Posterior cingulate gyrus (tissue), 11 donors: ENCODE data around the gene DEFB132.

ENCODE experiments used
- DNase-seq, 10 donors: peaks; one replicate each; pipeline versions ENCODE4 v3.0.0 to v3.0.0-alpha.2; 2020 to 2021; ENCODE audit warnings: mixed read lengths in 3 of 10
- intact Hi-C: fragments of 100-400 bp; cut with DNase I; formaldehyde crosslinking; loops from one replicate; pipeline ENCODE4 v1.15.1; 2023

The DEFB132 gene

DNA sequence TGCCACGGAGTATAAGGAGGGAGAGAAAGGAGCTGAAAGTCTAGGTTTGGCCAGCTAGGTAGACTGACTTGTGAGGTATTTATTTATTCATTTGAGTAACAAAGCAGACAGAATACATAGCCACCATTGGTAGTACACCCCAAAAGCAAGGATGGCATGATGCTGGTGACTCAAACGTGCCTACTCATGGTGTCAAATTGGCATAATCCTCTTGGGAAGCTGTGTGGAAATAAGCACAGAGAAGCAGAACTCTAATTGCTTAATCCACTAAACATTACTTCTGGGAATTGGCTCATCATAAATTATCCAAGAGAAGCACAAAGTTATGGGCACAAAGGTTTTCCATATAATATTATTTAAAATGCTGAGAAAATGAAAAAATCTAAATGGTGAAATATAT lies 2.5 kb downstream of the DEFB132 start:
- DNase-seq = peak in 1 of 10 donors; percentile 0
- intact Hi-C loops = no loop called here

DNA sequence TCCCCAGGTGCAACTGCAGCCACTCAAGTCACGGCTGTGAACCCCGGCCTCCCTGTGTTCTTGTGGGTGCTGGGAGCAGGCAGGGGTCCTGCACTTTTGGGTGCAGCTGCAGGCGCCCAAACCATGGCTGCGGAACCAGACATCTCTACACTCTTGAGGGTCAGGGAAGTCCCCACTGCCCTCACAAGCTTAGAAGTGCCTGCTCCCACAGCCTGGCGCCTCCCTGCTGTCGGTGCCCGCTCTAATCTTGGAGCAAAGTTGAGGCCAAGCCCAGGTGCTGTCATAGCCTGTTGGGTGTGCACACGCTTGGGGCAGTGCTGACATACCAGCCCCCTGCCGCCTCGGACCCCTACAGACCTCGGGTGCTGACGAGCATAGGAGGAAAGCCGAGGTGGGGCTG lies 6.2 kb downstream of the DEFB132 start:
- intact Hi-C loops = no loop called here
- peak in 1 of 10 donors; percentile 53 for DNase-seq

DNA sequence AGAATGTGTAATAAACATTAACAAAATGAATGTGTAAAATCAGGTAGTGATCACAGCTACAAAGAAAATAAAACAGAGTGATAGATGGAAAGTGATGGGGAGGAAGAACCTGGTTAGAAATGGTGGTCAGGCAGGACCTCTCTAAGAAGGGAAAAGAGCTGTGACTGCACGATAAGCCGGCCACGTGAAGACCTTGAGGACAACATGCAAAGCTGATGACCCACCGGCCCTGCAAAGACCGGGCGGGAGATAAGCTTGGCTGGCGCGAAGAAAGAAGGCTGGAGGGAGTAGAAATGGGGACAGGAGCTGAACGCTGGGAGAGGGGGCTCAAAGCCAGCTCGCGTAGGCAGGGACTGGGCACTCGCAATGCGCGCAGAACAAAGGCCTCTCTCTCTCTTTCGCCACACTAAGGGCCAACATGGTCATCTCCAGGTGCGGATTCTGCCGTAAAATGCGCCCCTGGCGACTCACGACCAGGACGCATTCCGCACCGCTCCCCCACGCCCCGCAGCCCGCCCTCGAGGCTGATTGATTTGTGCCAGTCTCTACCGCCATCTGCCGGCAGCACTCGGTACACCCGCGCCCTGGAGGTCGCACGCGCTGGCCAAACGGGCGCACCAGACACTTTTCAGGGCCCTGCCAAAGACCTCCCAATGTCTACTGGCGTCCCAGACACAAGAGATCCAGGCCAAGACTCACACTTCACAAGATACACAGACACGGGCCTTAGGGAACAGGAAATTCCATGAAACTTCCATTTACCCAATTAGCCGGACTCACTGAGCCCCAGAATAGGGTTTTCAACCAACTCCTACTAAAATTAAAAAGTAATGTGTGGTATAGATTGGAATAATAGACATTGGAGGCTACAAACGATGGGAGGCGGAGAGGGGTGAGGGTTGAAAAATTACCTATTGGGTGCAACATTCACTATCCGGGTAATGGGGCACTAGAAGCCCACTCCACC lies 9.4 kb downstream of the DEFB132 start:
- peak; percentile 66 to 97 (median 86) for DNase-seq
- intact Hi-C loops = loop anchor here (2.0 kb wide), 2 partner anchors 58 to 64 kb away; no protein-coding TSS in a partner anchor

DNA sequence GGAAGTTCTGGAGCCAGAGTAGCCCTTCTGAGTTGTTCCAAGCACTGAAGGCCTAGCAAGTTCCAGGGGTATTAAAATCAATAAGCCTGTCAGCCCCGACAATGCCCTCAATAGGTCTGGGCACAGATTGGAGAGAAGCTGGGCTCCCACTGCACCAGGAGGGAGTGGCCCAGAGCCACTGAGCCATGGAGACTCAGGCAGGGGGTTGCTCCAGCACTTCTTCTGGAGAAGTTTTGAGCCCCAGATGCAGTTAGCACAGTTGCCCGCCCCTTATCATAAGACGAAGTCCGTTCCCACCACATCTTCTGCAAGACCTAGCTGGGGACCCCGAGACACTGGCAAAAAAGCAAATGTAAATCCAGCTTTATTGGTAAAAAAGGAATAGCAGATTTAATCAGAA lies 13.0 kb downstream of the DEFB132 start:
- DNase-seq = no peak
- intact Hi-C loops = no loop called here

DNA sequence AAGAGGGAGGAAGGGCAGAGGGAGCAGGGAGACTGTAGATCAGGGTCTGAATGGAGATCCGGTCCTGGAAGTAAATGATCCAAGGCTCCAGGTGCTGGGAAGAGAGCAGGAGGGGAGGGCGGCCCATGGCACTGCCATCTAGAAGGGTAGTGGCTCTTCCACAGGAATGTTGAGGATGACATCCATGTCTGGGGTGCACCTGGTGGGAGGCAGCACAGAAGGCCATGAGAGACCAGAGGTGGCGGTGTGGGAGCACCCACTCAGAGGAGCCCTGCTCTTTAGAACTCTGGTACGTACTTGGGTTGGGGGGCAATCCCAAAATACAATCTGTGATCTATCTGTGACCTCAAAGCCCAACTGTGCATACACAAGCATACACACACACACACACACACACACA lies 13.5 kb downstream of the DEFB132 start:
- DNase-seq = no peak
- intact Hi-C loops = no loop called here

DNA sequence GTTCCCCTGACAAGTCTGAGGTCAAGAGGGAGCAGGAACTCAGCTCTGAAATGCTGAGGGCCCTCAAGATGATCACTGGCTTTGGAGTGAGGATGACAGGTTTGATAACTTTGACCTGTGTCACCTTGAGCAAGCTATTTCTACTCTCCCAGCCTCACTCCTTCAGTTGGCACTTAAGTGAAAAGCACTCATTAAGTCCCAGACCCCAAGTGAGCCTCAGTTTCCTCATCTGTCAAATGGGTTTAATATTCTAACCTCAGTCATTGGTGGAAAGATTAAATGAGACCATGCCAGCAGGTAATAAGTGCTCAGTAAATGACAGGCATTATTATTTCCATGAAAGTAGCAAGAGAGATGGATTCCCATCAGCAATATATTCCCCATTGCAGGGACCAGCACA lies 14.0 kb downstream of the DEFB132 start:
- intact Hi-C loops = no loop called here

DNA sequence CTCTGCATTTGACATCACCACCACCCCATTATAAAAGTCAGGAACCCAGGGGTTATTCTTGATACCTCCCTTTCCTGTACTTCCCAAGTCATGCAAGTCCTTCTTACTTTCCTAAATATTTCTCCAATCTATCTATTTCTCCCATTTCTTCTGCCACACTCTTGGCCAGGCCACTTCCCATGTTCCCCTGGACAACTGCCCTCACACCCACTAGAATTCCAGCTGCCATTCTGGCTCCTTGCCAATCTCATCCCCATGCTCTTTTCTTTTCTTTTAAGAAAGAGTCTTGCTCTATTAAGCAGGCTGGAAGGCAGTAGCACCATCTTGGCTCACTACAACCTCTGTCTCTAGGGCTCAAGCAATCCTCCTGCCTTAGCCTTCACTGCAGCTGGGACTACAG lies 15.2 kb downstream of the DEFB132 start:
- intact Hi-C loops = no loop called here
- DNase-seq = peak in 1 of 10 donors; percentile 12

More for the DNA sequence above, 14.0 kb downstream of the DEFB132 start:
- DNase-seq = no peak

DNA sequence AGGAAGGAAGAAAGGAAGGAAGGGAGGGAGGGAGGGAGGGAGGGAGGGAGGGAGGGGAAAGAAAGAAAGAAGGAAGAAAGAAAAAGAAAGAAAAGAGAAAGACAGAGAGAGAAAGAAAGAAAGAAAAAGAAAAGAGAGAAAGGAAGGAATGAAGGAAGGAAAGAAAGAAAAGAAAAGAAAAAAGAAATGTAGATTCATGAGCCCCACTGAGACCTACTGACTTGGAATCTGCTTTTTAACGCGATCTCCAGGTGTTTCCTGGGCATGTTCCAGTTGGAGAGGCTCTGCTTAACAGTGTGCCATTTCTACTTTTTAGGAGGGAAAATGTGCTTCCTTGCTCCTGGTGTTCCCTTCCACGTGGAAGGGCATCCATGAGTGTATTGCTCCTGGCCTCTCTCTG lies 16.4 kb downstream of the DEFB132 start:
- intact Hi-C loops = no loop called here
- DNase-seq = no peak

DNA sequence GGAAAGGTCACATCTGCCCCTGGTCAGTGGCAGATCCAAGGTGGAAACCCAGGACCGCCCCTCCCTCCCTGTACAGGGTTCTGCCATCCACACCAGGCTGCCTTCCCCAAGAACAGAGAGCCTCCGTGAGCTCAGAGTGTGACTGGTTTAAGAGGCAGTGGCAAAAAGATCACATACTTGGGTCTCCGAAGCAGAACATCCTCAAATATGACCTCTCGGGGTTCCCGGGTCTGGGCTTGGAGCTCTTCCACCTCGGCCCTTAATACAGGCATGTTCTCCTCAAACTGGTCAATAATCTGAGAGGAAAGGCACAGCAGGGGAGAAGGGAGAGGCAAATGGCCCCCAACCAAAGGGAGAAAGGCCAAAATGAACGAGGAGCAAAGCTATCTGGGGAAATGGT lies 18.3 kb downstream of the DEFB132 start:
- DNase-seq = no peak
- intact Hi-C loops = no loop called here

DNA sequence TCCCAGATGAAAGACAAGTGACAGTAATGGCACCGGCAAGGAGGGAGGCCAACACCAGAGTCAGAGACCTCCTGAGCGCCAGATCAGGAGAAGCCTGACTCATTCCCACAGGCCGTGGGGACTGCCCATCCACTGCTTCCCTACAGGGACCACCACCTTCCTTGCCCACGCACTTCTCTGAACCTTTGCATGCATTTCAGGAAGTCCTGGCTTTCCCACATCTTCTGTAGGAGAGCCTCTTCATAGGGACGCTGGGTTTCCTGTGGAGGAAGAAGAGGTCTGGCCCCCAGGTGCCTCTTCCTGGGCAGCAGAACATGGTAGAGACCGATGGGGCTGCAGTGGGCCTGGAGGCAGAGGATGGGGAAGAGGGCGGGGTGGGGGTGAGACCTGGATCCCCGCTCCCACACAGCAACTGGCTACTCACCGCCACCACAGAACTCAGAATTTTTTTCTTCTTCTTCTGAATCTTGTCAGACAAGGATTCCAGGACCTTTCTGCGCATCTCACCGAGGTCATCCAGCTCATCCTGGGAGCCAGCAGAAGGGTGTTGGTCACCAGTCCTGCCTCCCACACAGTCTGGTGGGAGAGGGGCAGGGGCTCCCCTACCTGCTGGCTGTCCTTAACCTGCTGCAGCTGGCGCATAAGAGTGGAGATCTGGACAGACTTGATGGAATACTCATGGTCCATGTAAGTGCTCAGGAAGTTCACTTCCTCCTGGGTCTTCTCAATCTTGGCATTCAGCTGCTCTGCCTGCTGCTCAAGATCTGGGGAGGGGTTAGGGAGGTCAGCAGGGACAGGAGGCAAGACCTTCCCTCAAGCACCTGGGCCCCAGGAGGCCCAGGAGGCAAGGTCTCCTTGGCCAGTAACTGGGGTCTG lies 19.3 kb downstream of the DEFB132 start:
- intact Hi-C loops = no loop called here
- peak in 1 of 10 donors; percentile 62 for DNase-seq

DNA sequence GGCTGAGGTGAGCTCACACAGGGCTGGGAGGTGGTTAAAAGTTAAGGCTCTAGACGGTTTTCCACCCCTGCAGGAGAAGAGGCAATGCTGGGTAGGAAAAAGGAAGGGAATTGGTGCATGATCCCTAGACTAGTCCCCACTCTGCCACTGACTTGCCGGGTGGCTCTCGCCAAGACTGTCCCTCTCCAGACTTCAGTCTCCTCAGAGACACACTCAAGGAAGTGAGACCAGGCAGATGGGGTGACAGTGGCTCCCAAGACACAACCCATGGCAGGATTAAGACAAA lies 19.9 kb downstream of the DEFB132 start:
- intact Hi-C loops = no loop called here
- no peak for DNase-seq

DNA sequence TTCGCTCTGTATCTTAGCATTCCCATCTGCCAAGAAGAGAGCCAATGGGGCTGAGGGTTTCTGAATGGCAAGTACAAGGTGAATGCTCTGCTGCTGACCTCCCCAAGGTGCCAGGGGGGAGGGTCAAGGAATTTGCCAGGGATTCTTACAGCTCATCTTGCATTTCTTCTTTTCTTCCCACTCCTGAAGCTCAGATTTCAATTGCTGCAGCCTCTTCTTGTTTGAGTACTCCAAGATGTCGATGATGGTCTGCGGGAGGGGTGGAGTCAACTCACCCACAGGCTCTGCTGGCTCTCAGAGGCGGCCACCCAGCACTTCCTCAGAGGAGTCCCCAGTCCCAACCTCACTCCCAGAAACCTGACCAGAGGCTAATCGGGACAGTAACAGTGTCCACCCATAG lies 20.7 kb downstream of the DEFB132 start:
- intact Hi-C loops = no loop called here

DNA sequence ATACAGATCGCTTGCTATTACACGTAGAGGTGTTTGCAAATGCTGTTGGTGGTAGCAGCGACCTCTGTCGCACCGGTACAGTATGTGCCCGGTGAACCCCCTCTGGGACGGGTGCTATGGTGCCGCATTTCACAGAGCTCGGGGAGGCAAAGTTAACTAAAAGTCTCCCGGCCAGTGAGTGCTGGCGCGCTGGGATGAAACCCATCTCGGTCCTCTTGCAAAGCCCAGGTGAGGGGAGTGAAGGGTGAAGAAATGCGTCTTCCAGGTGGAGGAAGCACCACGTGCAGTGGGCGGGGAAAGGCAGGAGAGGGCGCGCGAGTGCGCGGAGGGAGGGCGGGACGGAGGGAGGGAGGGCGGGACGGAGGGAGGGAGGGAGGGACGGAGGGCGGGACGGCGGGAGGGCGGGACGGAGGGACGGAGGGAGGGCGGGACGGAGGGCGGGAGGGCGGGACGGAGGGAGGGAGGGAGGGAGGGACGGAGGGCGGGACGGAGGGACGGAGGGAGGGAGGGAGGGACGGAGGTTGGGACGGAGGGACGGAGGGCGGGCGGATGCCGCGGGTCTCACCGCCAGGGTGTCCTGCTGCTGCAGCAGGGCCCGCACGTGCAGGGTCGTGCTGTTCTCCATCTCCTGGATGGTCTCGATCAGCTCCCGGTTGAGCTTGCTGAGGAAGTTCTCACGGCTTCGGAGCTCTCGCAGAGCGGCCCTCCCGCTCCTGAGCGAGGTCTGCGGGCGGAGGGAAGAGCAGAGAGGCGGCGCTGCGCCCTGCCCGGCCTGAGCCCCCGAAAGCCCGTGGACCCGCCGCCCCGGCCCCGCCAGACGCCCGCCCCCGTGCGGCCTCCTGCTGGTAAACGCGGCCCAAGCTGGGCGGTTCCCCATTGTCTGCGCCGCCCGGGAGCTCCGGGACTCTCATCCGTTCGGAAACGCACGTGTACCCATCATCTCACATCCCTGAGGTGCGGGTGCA lies 21.4 kb downstream of the DEFB132 start:
- peak in 1 of 10 donors; percentile 79 for DNase-seq
- intact Hi-C loops = no loop called here

More for the DNA sequence above, 20.7 kb downstream of the DEFB132 start:
- DNase-seq = no peak

DNA sequence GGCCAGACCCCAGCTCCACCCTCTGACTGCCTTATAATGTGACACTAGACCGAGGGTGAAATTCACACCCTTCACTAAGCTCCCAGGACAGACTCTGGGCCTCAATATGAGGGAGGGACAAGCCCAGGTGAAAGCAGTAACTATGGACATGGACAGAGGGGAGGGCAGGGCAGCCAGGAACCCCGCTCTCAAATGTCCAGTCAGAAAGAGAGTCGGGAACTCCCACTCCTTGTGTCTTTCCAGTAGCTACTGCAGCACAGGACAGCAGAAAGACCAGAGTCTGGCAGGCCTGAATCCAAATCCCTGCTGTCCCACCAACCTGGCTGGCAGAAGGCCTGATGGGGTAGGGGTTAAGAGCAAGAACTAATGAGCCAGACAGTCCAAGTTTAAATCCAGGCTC lies 26.6 kb downstream of the DEFB132 start:
- intact Hi-C loops = no loop called here
- no peak for DNase-seq

DNA sequence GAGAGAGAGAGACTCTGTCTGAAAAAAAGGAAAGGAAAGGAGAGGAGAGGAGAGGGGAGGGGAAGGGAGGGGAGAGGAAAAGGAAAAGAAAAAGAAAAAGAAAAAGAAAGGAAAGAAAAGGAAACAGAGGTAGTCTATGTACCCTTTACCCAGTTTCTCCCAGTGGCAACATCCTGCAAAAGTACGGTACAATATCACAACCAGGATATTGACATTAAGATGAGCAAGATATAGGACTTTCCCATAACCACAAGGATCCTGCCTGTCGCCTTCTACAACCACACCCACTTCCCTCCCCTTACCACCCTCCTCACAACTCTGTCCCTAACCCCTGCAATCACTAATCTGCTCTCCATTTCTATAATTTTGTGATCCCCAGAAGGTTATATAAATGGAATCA lies 29.0 kb downstream of the DEFB132 start:
- intact Hi-C loops = no loop called here
- DNase-seq = no peak

DNA sequence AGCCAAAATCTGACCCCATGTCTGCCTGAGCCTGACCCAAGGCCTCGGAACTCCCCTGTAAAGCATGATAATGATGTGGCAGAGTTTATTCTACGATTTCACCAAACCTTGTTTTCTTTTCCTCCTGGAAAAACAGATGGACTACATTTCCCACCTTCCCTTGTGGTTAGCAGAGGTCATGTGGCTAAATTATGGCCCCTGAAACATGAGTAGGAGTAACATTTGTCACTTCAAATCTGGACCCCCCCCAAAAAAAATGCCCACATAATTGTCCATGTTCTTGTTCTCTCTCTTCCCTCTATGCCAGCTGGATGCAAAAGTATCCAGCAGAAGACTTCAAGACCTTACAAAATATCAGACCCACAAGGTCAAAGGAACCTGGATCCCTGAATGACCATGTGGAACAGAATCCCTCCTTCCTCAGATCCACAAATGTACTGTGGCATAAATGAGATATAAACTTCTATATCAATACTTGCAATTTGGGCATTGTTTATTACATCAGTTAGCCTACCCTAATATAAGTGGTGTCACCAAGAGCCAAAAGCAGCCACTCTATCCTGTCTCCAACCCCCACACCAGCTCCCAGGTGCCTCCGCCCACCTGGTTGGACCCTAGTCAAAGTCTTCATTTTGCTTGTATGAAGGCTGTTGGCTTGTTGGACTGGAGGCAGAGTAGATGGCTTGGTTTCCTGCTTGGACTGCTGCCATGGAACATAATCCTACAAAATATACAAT lies 31.6 kb downstream of the DEFB132 start:
- no peak for DNase-seq
- intact Hi-C loops = no loop called here

DNA sequence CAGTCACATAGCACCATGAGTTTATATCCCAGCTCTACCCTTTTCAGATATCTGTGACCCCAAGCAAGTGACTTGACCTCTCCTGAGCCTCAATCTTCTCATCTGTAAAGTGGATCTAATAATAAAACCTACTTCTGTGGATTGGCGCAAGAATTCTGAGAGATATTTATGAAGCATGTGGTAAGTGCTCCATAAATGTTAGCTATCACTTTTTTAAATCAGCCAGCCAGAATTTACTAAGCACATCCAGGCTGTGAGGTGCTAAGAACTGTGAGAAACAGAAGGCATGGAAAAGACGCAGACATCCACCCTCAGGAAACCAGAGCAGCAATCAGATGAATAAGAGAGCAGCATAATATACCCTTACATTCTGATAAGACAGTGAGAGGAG lies 32.2 kb downstream of the DEFB132 start:
- DNase-seq = no peak
- intact Hi-C loops = no loop called here

DNA sequence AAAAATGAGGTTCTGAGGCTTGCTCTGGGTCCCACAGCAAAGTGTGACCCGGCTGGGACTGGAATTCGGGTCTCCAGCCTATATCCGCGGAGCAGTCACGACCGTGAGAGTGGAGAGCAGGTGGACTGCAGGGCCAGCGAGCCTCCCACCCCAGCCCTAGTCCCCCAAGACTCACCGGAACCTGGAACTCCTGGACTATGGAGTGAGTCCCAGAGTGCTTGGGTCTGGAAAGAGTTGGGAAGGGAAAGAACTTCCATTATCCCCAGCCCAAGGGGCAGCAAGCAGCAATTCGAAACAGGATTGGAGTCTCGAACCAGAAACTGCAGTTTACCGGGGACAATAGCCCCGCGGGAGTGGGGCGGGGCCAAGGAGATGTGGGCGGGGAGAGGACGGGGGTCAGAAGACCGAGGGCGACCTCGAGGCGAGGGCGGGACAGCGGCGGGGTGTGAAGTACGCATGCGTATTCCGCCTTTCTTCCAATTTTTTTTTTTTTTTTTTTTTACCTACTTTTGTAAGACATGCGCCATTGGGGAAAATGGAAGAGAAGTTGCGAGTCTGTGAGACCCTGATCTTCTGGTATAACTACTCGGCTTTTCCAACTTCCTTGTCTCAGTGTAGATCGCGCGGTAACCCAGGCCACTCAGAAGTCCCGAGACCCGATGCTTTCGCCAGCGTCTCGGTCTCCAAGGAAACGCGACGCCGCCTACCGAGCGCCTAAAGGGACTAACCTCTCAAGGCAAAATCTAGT lies 32.7 kb downstream of the DEFB132 start, which contains the start of gene C20orf96:
Gene C20orf96 (minus strand): TSS at position 667 of the 748 bp plus-strand sequence. CDS start 140 bp downstream, at position 527.
- peak; percentile 80 to 98 (median 86) for DNase-seq
- intact Hi-C loops = no loop called here

DNA sequence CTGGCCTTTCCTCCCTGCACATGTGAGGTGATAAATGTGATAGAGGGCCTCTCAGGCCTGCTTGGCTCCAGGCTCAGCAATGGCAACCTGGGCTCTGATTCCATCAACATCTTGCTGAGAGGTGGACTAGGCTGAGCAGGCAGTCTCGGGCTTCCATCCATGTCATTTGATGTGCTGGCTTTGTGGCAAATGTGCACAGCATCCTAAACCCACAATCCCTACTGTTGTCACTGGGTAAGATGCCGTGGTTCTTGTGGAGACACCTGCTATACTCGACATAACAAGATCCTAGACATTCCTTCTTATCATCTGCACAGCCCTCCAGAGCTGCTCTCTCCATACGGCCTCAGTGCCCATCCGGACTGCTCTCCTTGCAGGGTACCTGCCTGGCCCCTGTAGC lies 37.1 kb downstream of the DEFB132 start:
- no peak for DNase-seq
- intact Hi-C loops = no loop called here
